Smooth muscle cell (in vitro differentiated cells): ENCODE data around the gene MARK2. TPM values are rescaled to one million over a fixed set of nuclear protein-coding genes. Genes with fewer than 3 reads are reported as not detected.

Experiments
- DNase-seq: peaks from one replicate; lab custom pipeline; 2025; ENCODE audit not compliant: unreplicated experiment; lab: John Stamatoyannopoulos, UW
- H2AFZ ChIP-seq: fragments of 200-600 bp; sonication (generic); 2 replicates; pipeline ENCODE4 v1.6.0; 2016; ENCODE audit warnings: antibody characterized with exemption, low read depth, mild to moderate bottlenecking
- H3F3A ChIP-seq: fragments of 200-600 bp; sonication (generic); 2 replicates; pipeline ENCODE4 v1.6.0; 2017; ENCODE audit warnings: antibody characterized with exemption, low read depth
- H3K27ac ChIP-seq: fragments of 200-600 bp; sonication (generic); 2 replicates; pipeline ENCODE4 v1.5.1; 2016; ENCODE audit warnings: low read depth, mild to moderate bottlenecking
- H3K27me3 ChIP-seq: fragments of 200-600 bp; sonication (generic); 2 replicates; pipeline ENCODE4 v1.6.1; 2016; ENCODE audit warnings: low read depth, mild to moderate bottlenecking
- H3K36me3 ChIP-seq: fragments of 200-600 bp; sonication (generic); 2 replicates; pipeline ENCODE4 v1.5.1; 2016; ENCODE audit warnings: low read depth
- H3K4me1 ChIP-seq: fragments of 200-600 bp; sonication (generic); 2 replicates; pipeline ENCODE4 v1.5.1; 2016; ENCODE audit warnings: low read depth
- H3K4me2 ChIP-seq: fragments of 200-600 bp; sonication (generic); 2 replicates; pipeline ENCODE4 v1.6.0; 2016; ENCODE audit warnings: mild to moderate bottlenecking
- H3K4me3 ChIP-seq: fragments of 200-600 bp; sonication (generic); 2 replicates; pipeline ENCODE4 v1.5.1; 2016; ENCODE audit warnings: mild to moderate bottlenecking
- H3K79me2 ChIP-seq: fragments of 200-600 bp; sonication (generic); 2 replicates; pipeline ENCODE4 v1.6.0; 2016; ENCODE audit warnings: low read depth, mild to moderate bottlenecking
- H3K9ac ChIP-seq: fragments of 200-600 bp; sonication (generic); 2 replicates; pipeline ENCODE4 v1.6.0; 2016; ENCODE audit warnings: low read depth
- H3K9me3 ChIP-seq: fragments of 200-600 bp; sonication (generic); replicated peaks from 2 replicates; pipeline ENCODE4 v1.5.1; 2016; ENCODE audit warnings: low read depth
- H4K20me1 ChIP-seq: fragments of 200-600 bp; sonication (generic); 2 replicates; pipeline ENCODE4 v1.6.0; 2016; ENCODE audit warnings: low read depth
- CTCF ChIP-seq: fragments of 200-600 bp; sonication (generic); IDR thresholded peaks from 2 replicates; pipeline ENCODE4 v1.5.1; 2017; ENCODE audit warnings: borderline replicate concordance, mild to moderate bottlenecking, antibody characterized with exemption; ENCODE audit not compliant: insufficient read depth, poor library complexity, severe bottlenecking
- WGBS: methylation state at CpG from one replicate; pipeline ENCODE4 v1.1.7; 2016; ENCODE audit warnings: low lambda C conversion rate; 5-methylcytosine and 5-hydroxymethylcytosine counted together
- polyA plus RNA-seq: library from polyadenylated mRNA; unstranded; fragments of >200 nt; fragmentation: Nextera tagmentation; extraction: Ambion mirVana; gene quantifications from 2 replicates; pipeline ENCODE4 v1.2.1, GENCODE V29; 2016
- total RNA-seq: library from RNA; depleted of rRNA; stranded (reverse); fragments of >200 nt; gene quantifications from 2 replicates; pipeline ENCODE4 v1.2.3, GENCODE V29; 2014

MARK2 gene
- total RNA-seq (14.2 and 16.9 TPM in 2 replicates), polyA plus RNA-seq (23.3 and 32.4 TPM in 2 replicates)

GRCh38 chr11:63838678-63839507 is at the start of gene MARK2:
MARK2 (plus strand) TSS chr11:63839110; CDS start chr11:63839507, 397 bp downstream.
- no peak for TF ChIP-seq CTCF
- Histone ChIP-seq H2AFZ (peak within 1 kb of the TSS; percentile 29), H3K9ac (peak within 1 kb of the TSS; percentile 86), H3K9me3 (no peaks in the 10 kb centered on the region), H3K4me1 (peaks cover 29% of the 10 kb centered on the region), H4K20me1 (peaks cover 46% of the 10 kb centered on the region), H3K27ac (peak within 1 kb of the TSS; percentile 49), H3K4me2 (peak within 1 kb of the TSS; percentile 88), H3K4me3 (peak within 1 kb of the TSS; percentile 82), H3K36me3 (no peaks in the 10 kb centered on the region), H3F3A (no peaks in the 10 kb centered on the region), H3K27me3 (no peaks in the 10 kb centered on the region), H3K79me2 (peaks cover 46% of the 10 kb centered on the region)
- peak; percentile 96 for DNase-seq
- WGBS = under 1% methylated on average over 64 of the region's 100 CpGs

GRCh38 chr11:63791495-63792167 is 47.3 kb upstream of the MARK2 start:
- Histone ChIP-seq H3K4me1 (peaks cover 12% of the 10 kb centered on the region), H3K27ac (peak overlapping the region; percentile 100), H3K4me3 (no peak overlapping the region), H3K9me3 (no peaks in the 10 kb centered on the region), H2AFZ (no peak overlapping the region), H4K20me1 (no peaks in the 10 kb centered on the region), H3K9ac (peak overlapping the region; percentile 95), H3K4me2 (peak overlapping the region; percentile 38), H3K27me3 (no peaks in the 10 kb centered on the region), H3K79me2 (no peaks in the 10 kb centered on the region), H3F3A (no peaks in the 10 kb centered on the region), H3K36me3 (no peaks in the 10 kb centered on the region)
- WGBS = 88% methylated on average over 6 of the region's 6 CpGs
- DNase-seq = no peak
- no peak for TF ChIP-seq CTCF

- Histone ChIP-seq H3K4me1 (peaks cover 12% of the 10 kb centered on the region), H3K9me3 (no peaks in the 10 kb centered on the region), H3K27ac (peak overlapping the region; percentile 100), H3K9ac (no peak overlapping the region), H3K4me2 (no peak overlapping the region), H3F3A (no peaks in the 10 kb centered on the region), H2AFZ (peak overlapping the region; percentile 69), H3K27me3 (no peaks in the 10 kb centered on the region), H4K20me1 (no peaks in the 10 kb centered on the region), H3K4me3 (no peak overlapping the region), H3K36me3 (no peaks in the 10 kb centered on the region), H3K79me2 (no peaks in the 10 kb centered on the region)
- no peak for DNase-seq
- TF ChIP-seq CTCF = no peak
Measured at GRCh38 chr11:63793161-63793560, 45.7 kb upstream of the MARK2 start.
